H9 (cell line): ENCODE results near the gene SLC27A1. TPM values are rescaled to one million over a fixed set of nuclear protein-coding genes. Genes with fewer than 3 reads are reported as not detected.

Experiments
- DNase-seq: peaks from one replicate; pipeline ENCODE4 v3.0.0-alpha.2; 2017
- H2AFZ ChIP-seq: one replicate; pipeline ENCODE4 v1.6.1; 2013; ENCODE audit warnings: mild to moderate bottlenecking, low read length, control low read depth, moderate library complexity
- H2AK5ac ChIP-seq: 2 replicates; pipeline ENCODE4 v1.6.1; 2013; ENCODE audit warnings: low read length, control low read depth, mixed read lengths; ENCODE audit not compliant: insufficient read length
- H2BK120ac ChIP-seq: one replicate; pipeline ENCODE4 v1.6.1; 2013; ENCODE audit warnings: low read depth, mild to moderate bottlenecking, low read length, control low read depth, inconsistent platforms; ENCODE audit not compliant: poor library complexity, severe bottlenecking
- H2BK12ac ChIP-seq: 2 replicates; pipeline ENCODE4 v1.6.1; 2013; ENCODE audit warnings: low read length, control low read depth, mixed read lengths, low read depth; ENCODE audit not compliant: insufficient read length
- H2BK15ac ChIP-seq: 2 replicates; pipeline ENCODE4 v1.6.1; 2013; ENCODE audit warnings: low read depth, low read length, control low read depth
- H2BK20ac ChIP-seq: one replicate; pipeline ENCODE4 v1.6.1; 2013; ENCODE audit warnings: low read depth, mild to moderate bottlenecking, low read length, control low read depth, inconsistent platforms; ENCODE audit not compliant: poor library complexity, severe bottlenecking
- H2BK5ac ChIP-seq: 2 replicates; pipeline ENCODE4 v1.6.1; 2013; ENCODE audit warnings: low read length, control low read depth, mixed read lengths; ENCODE audit not compliant: insufficient read length
- H3K14ac ChIP-seq: 2 replicates; pipeline ENCODE4 v1.6.1; 2013; ENCODE audit warnings: low read length, control low read depth; ENCODE audit not compliant: insufficient read depth
- H3K18ac ChIP-seq: 2 replicates; pipeline ENCODE4 v1.6.1; 2013; ENCODE audit warnings: low read depth, mild to moderate bottlenecking, mixed read lengths, low read length, control low read depth; ENCODE audit not compliant: insufficient read length
- H3K23ac ChIP-seq: 2 replicates; pipeline ENCODE4 v1.6.1; 2013; ENCODE audit warnings: low read length, control low read depth, mixed read lengths, low read depth; ENCODE audit not compliant: insufficient read length
- H3K23me2 ChIP-seq: 2 replicates; pipeline ENCODE4 v1.6.1; 2013; ENCODE audit warnings: low read depth, mild to moderate bottlenecking, mixed read lengths, low read length, control low read depth; ENCODE audit not compliant: insufficient read length, poor library complexity, severe bottlenecking
- H3K27ac ChIP-seq: 2 replicates; pipeline ENCODE4 v1.5.1; 2013; ENCODE audit warnings: low read length, control low read depth, mixed read lengths, low read depth; ENCODE audit not compliant: insufficient read length
- H3K27me3 ChIP-seq: 2 replicates; pipeline ENCODE4 v1.6.1; 2013; ENCODE audit warnings: low read length, control low read depth, inconsistent platforms; ENCODE audit not compliant: insufficient read depth
- H3K4ac ChIP-seq: 2 replicates; pipeline ENCODE4 v1.6.1; 2013; ENCODE audit warnings: low read depth, mild to moderate bottlenecking, control low read depth, inconsistent platforms, low read length, moderate library complexity
- H3K4me1 ChIP-seq: 2 replicates; pipeline ENCODE4 v1.6.1; 2013; ENCODE audit warnings: low read length, control low read depth, inconsistent platforms; ENCODE audit not compliant: insufficient read depth
- H3K4me2 ChIP-seq: 2 replicates; pipeline ENCODE4 v1.6.1; 2013; ENCODE audit warnings: low read length, control low read depth, mixed read lengths; ENCODE audit not compliant: insufficient read length, insufficient read depth
- H3K56ac ChIP-seq: 2 replicates; pipeline ENCODE4 v1.6.1; 2013; ENCODE audit warnings: low read depth, mild to moderate bottlenecking, mixed read lengths, low read length, control low read depth; ENCODE audit not compliant: insufficient read length
- H3K79me1 ChIP-seq: 2 replicates; pipeline ENCODE4 v1.6.1; 2013; ENCODE audit warnings: low read depth, mild to moderate bottlenecking, moderate library complexity, low read length, control low read depth, inconsistent platforms; ENCODE audit not compliant: insufficient read depth, poor library complexity, severe bottlenecking
- H3K79me2 ChIP-seq: 2 replicates; pipeline ENCODE4 v1.6.1; 2013; ENCODE audit warnings: low read length, control low read depth, inconsistent platforms; ENCODE audit not compliant: insufficient read depth
- H3K9ac ChIP-seq: 2 replicates; pipeline ENCODE4 v1.6.1; 2013; ENCODE audit warnings: low read length, control low read depth, mixed read lengths; ENCODE audit not compliant: insufficient read length; ENCODE audit errors: extremely low read depth
- H3K9me3 ChIP-seq: one replicate; pipeline ENCODE4 v1.6.1; 2013; ENCODE audit warnings: low read depth, low read length, inconsistent platforms; ENCODE audit not compliant: control insufficient read depth
- H3T11ph ChIP-seq: one replicate; pipeline ENCODE4 v1.6.1; 2013; ENCODE audit warnings: mild to moderate bottlenecking, low read length, control low read depth, inconsistent platforms
- H4K20me1 ChIP-seq: one replicate; pipeline ENCODE4 v1.6.1; 2013; ENCODE audit not compliant: control insufficient read depth, insufficient read length, insufficient read depth
- H4K5ac ChIP-seq: 2 replicates; pipeline ENCODE4 v1.6.1; 2013; ENCODE audit warnings: low read depth, mild to moderate bottlenecking, mixed read lengths, low read length, control low read depth; ENCODE audit not compliant: insufficient read length
- H4K8ac ChIP-seq: replicated peaks from 2 replicates; pipeline ENCODE4 v1.6.1; 2013; ENCODE audit warnings: low read length, control low read depth, mixed read lengths, low read depth; ENCODE audit not compliant: insufficient read length
- H4K91ac ChIP-seq: 2 replicates; pipeline ENCODE4 v1.6.1; 2013; ENCODE audit warnings: low read depth, mild to moderate bottlenecking, moderate library complexity, mixed read lengths, low read length, control low read depth; ENCODE audit not compliant: insufficient read length
- H3K27ac Mint-ChIP-seq, 3 experiments: 2 replicates in 2 of 3; 3 replicates in 1 of 3; pipeline ENCODE4 v1.8.0; 2020 to 2021; ENCODE audit warnings: mixed read lengths in 3 of 3, mild to moderate bottlenecking in 1 of 3, moderate library complexity in 1 of 3
- H3K27me3 Mint-ChIP-seq: 2 replicates; pipeline ENCODE4 v1.8.0; 2021; ENCODE audit warnings: low read depth, mild to moderate bottlenecking, moderate library complexity, mixed read lengths
- H3K36me3 Mint-ChIP-seq, 3 experiments: 2 replicates in 2 of 3; 3 replicates in 1 of 3; pipeline ENCODE4 v1.8.0; 2020 to 2021; ENCODE audit warnings: low read depth in 3 of 3, mixed read lengths in 3 of 3; ENCODE audit not compliant: insufficient read depth in 1 of 3
- H3K4me1 Mint-ChIP-seq, 2 experiments: 2 replicates each; pipeline ENCODE4 v1.8.0; 2020; ENCODE audit warnings: mixed read lengths in 2 of 2
- H3K4me3 Mint-ChIP-seq, 2 experiments: 2 replicates in 1 of 2; 3 replicates in 1 of 2; pipeline ENCODE4 v1.8.0; 2020 to 2021; ENCODE audit warnings: mild to moderate bottlenecking in 2 of 2, mixed read lengths in 2 of 2, moderate library complexity in 1 of 2
- H3K9me3 Mint-ChIP-seq, 2 experiments: 2 replicates in 1 of 2; 3 replicates in 1 of 2; pipeline ENCODE4 v1.8.0; 2020; ENCODE audit warnings: mild to moderate bottlenecking in 2 of 2, mixed read lengths in 2 of 2, moderate library complexity in 1 of 2
- WGBS: extraction: QIAGEN DNeasy Blood & Tissue Kit; methylation state at CpG from one replicate; pipeline ENCODE4 v1.1.7; 2013; ENCODE audit warnings: missing lambda C conversion rate, low lambda C conversion rate, mixed read lengths; ENCODE audit not compliant: insufficient read length; ENCODE audit errors: extremely low coverage; 5-methylcytosine and 5-hydroxymethylcytosine counted together
- total RNA-seq: library from RNA; stranded (reverse); gene quantifications from 2 replicates; pipeline ENCODE4 v1.2.1, GENCODE V29; 2021
- TF ChIP-seq, protein P1 (sequence below): fragments of 200-600 bp; sonication (generic); conservative IDR thresholded peaks from 3 replicates; pipeline ENCODE4 v1.8.0; 2021; ENCODE audit warnings: antibody characterized with exemption, mild to moderate bottlenecking

The SLC27A1 gene
- total RNA-seq, 1 experiment from 2014 or later: 6.4 TPM

DNA sequence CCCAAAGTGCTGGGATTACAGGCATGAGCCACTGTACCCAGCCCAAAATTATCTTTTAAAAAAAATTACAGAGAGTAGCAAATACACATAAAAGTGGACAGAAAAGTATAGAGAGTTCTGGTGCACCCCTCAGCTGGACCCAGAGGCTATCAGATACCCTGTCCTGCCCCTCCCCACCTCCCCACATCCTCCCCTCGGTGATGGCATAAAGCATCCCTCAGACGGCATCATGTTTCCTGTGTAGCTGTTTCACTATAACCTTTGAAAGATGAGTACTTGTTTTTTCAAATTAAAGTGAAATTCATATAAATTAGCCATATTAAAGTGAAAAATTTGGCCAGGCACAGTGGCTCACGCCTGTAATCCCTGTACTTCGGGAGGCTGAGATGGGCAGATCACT, 20.1 kb downstream of the SLC27A1 start:
- H3K9me3 Mint-ChIP-seq: 0 out of 5 replicates have a peak, but pooled peaks cover 0 to 2% of the 10 kb centered on the region in 2 experiments

More for the DNA sequence above, 20.1 kb downstream of the SLC27A1 start:
- H2BK12ac ChIP-seq: no peak overlapping the region
- H3K18ac ChIP-seq: no peak overlapping the region
- H2AK5ac ChIP-seq: no peak overlapping the region
- no peak overlapping the region for H4K91ac ChIP-seq
- Mint-ChIP-seq H3K4me1 (peaks cover 14 to 20% of the 10 kb centered on the region in 2 experiments), H3K36me3 (no peaks in the 10 kb centered on the region), H3K27ac (no peak overlapping the region), H3K4me3 (no peak overlapping the region), H3K27me3 (peaks cover 3% of the 10 kb centered on the region)
- H3K27ac ChIP-seq: no peak overlapping the region
- H3K23ac ChIP-seq: no peak overlapping the region
- no peak overlapping the region for H3K9ac ChIP-seq
- no peaks in the 10 kb centered on the region for H3K79me1 ChIP-seq
- no peak overlapping the region for H2BK15ac ChIP-seq
- H3K14ac ChIP-seq: no peak overlapping the region
- no peak overlapping the region for H2BK20ac ChIP-seq
- H3K4ac ChIP-seq: no peak overlapping the region
- no peak overlapping the region for H3T11ph ChIP-seq
- no peak overlapping the region for H3K56ac ChIP-seq
- H3K9me3 ChIP-seq: no peaks in the 10 kb centered on the region
- no peak overlapping the region for H2AFZ ChIP-seq
- DNase-seq: no peak
- peaks cover 7% of the 10 kb centered on the region for H3K23me2 ChIP-seq
- H2BK5ac ChIP-seq: no peak overlapping the region
- no peaks in the 10 kb centered on the region for H3K79me2 ChIP-seq
- no peak overlapping the region for H4K5ac ChIP-seq
- no peaks in the 10 kb centered on the region for H3K27me3 ChIP-seq
- H2BK120ac ChIP-seq: no peak overlapping the region
- H3K4me2 ChIP-seq: no peak overlapping the region
- no peaks in the 10 kb centered on the region for H4K20me1 ChIP-seq
- TF ChIP-seq, protein P1, sequence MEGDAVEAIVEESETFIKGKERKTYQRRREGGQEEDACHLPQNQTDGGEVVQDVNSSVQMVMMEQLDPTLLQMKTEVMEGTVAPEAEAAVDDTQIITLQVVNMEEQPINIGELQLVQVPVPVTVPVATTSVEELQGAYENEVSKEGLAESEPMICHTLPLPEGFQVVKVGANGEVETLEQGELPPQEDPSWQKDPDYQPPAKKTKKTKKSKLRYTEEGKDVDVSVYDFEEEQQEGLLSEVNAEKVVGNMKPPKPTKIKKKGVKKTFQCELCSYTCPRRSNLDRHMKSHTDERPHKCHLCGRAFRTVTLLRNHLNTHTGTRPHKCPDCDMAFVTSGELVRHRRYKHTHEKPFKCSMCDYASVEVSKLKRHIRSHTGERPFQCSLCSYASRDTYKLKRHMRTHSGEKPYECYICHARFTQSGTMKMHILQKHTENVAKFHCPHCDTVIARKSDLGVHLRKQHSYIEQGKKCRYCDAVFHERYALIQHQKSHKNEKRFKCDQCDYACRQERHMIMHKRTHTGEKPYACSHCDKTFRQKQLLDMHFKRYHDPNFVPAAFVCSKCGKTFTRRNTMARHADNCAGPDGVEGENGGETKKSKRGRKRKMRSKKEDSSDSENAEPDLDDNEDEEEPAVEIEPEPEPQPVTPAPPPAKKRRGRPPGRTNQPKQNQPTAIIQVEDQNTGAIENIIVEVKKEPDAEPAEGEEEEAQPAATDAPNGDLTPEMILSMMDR: no peak
- H3K4me1 ChIP-seq: peaks cover 7% of the 10 kb centered on the region; the same call in 1 of the 2 replicates
- WGBS: no CpG with 5 or more reads among the region's 4 CpGs
- no peak overlapping the region for H4K8ac ChIP-seq
